Measurements from ENCODE around the gene SP140L. TPM values are rescaled to one million over a fixed set of nuclear protein-coding genes. Genes with fewer than 3 reads are reported as not detected.

The SP140L gene
- total RNA-seq, 1 donor from 2014 or later: 6.1 TPM

GRCh38 chr2:230441227-230441897, 114.4 kb downstream of the SP140L start:
- intact Hi-C loops (cut with DNase I): no loop called here
- DNase-seq (ENCODE audit: missing footprints) (no peak), ATAC-seq (peak; percentile 46)

- intact Hi-C loops (cut with DNase I): no loop called here
- no peak for DNase-seq (ENCODE audit: missing footprints)
- ATAC-seq: no peak
Measured at GRCh38 chr2:230443541-230443940, 116.5 kb downstream of the SP140L start.

- DNase-seq (ENCODE audit: missing footprints) (no peak), ATAC-seq (no peak)
- intact Hi-C loops (cut with DNase I): no loop called here
Measured at GRCh38 chr2:230444832-230445231, 117.8 kb downstream of the SP140L start.

- DNase-seq (ENCODE audit: missing footprints) (no peak), ATAC-seq (no peak)
- intact Hi-C loops (cut with DNase I): no loop called here
Measured at GRCh38 chr2:230447036-230447435, 120.0 kb downstream of the SP140L start.

GRCh38 chr2:230447455-230448451, 120.8 kb downstream of the SP140L start:
- intact Hi-C loops (cut with DNase I): no loop called here
- DNase-seq (ENCODE audit: missing footprints) (no peak), ATAC-seq (no peak)

GRCh38 chr2:230449901-230450467, 123.0 kb downstream of the SP140L start:
- no peak for ATAC-seq
- no peak for DNase-seq (ENCODE audit: missing footprints)
- intact Hi-C loops (cut with DNase I): no loop called here

GRCh38 chr2:230453006-230453405, 126.0 kb downstream of the SP140L start:
- ATAC-seq (no peak), DNase-seq (ENCODE audit: missing footprints) (no peak)
- intact Hi-C loops (cut with DNase I): no loop called here

Other genes with a start within 250 kb of the SP140L start
- 9.8 TPM for gene SP110, start 107.2 kb upstream of the SP140L start, total RNA-seq
- 0.32 TPM for gene SP140, start 101.5 kb upstream of the SP140L start, total RNA-seq
- gene SP100, start 89.0 kb downstream of the SP140L start, total RNA-seq: 50.2 TPM